K562 (cell line): ENCODE measurements around the gene MPZL1. TPM values are rescaled to one million over a fixed set of nuclear protein-coding genes. Genes with fewer than 3 reads are reported as not detected.

Experiments
- BACH1 ChIP-seq: fragments of 200-800 bp; sonication (Bioruptor generic); IDR thresholded peaks from 2 replicates; pipeline ENCODE4 v1.6.1; 2016; ENCODE audit warnings: missing genetic modification characterization, missing compliant biosample characterization
- GABPA ChIP-seq: fragments of 200-800 bp; sonication (Bioruptor generic); conservative IDR thresholded peaks from 2 replicates; pipeline ENCODE4 v1.6.1; 2016; ENCODE audit warnings: low read depth, missing genetic modification characterization, missing compliant biosample characterization
- GABPB2 ChIP-seq: fragments of 250-450 bp; sonication (Bioruptor Pico); conservative IDR thresholded peaks from 2 replicates; pipeline ENCODE4 v1.5.1; 2021; ENCODE audit warnings: mild to moderate bottlenecking
- GTF2E2 ChIP-seq: fragments of 200-800 bp; sonication (Bioruptor generic); IDR thresholded peaks from 2 replicates; pipeline ENCODE4 v1.6.1; 2016; ENCODE audit warnings: missing genetic modification characterization, missing compliant biosample characterization
- JUND ChIP-seq, 2 experiments: IDR thresholded peaks; 2 replicates in 1 of 2; 3 replicates in 1 of 2; pipeline ENCODE4 v1.6.1; 2011; ENCODE audit warnings: borderline replicate concordance in 2 of 2, low read depth in 2 of 2, low read length in 2 of 2, improper control_type of control experiment in 1 of 2, missing biosample characterization in 1 of 2, missing genetic modification characterization in 1 of 2, missing genetic modification reagents in 1 of 2
- MCM3 ChIP-seq: fragments of 450-650 bp; IDR thresholded peaks from 2 replicates; pipeline ENCODE4 v1.6.1; 2016
- MEF2D ChIP-seq: conservative IDR thresholded peaks from 2 replicates; pipeline ENCODE4 v1.6.1; 2016; ENCODE audit warnings: low read depth, missing genetic modification characterization, missing compliant biosample characterization
- MTF1 ChIP-seq: fragments of 250-450 bp; sonication (Bioruptor Pico); IDR thresholded peaks from 2 replicates; pipeline ENCODE4 v1.9.0; 2021; ENCODE audit warnings: moderate library complexity, mild to moderate bottlenecking, inconsistent platforms, borderline replicate concordance
- RBFOX2 ChIP-seq: fragments of 200-400 bp; formaldehyde crosslinking; IDR thresholded peaks from 2 replicates; pipeline ENCODE4 v1.6.1; 2017; ENCODE audit warnings: low read depth, mild to moderate bottlenecking, low read length, moderate library complexity
- SETDB1 ChIP-seq: IDR thresholded peaks from one replicate; pipeline ENCODE4 v1.6.1; 2012; ENCODE audit warnings: low read length, control low read depth, inconsistent platforms
- SMARCA5 ChIP-seq: fragments of 450-650 bp; IDR thresholded peaks from 2 replicates; pipeline ENCODE4 v1.6.1; 2016
- TAF15 ChIP-seq: fragments of 200-400 bp; formaldehyde crosslinking; IDR thresholded peaks from 2 replicates; pipeline ENCODE4 v1.6.1; 2017; ENCODE audit warnings: mild to moderate bottlenecking, low read depth, low read length, moderate library complexity
- TEAD2 ChIP-seq: fragments of 450-650 bp; IDR thresholded peaks from 2 replicates; pipeline ENCODE4 v1.6.1; 2016; ENCODE audit warnings: missing genetic modification characterization, control low read depth, missing compliant biosample characterization
- ZBTB17 ChIP-seq: fragments of 450-650 bp; formaldehyde crosslinking; IDR thresholded peaks from 2 replicates; pipeline ENCODE4 v1.4.0; 2020; ENCODE audit warnings: mild to moderate bottlenecking
- ZNF133 ChIP-seq: fragments of 250-450 bp; sonication (Bioruptor Pico); IDR thresholded peaks from 2 replicates; pipeline ENCODE4 v1.4.0; 2020; ENCODE audit warnings: mild to moderate bottlenecking
- ZNF232 ChIP-seq: sonication (generic); formaldehyde crosslinking; IDR thresholded peaks from 2 replicates; pipeline ENCODE4 v1.8.0; 2022; ENCODE audit warnings: mild to moderate bottlenecking, missing genetic modification reagents
- ZNF316 ChIP-seq: fragments of 450-650 bp; IDR thresholded peaks from 2 replicates; pipeline ENCODE4 v1.6.1; 2016
- ZNF436 ChIP-seq: fragments of 250-450, 450-650 bp; sonication (Bioruptor Pico); formaldehyde crosslinking; IDR thresholded peaks from 2 replicates; pipeline ENCODE4 v1.7.0; 2020; ENCODE audit warnings: mild to moderate bottlenecking
- ZZZ3 ChIP-seq: fragments of 450-650 bp; IDR thresholded peaks from 2 replicates; pipeline ENCODE4 v1.6.1; 2016; ENCODE audit warnings: antibody characterized with exemption, mild to moderate bottlenecking, moderate library complexity
- polyA plus RNA-seq, 8 experiments: library from polyadenylated mRNA; depleted of rRNA in 4 of 8; stranded (reverse) in 5 of 8; unstranded in 3 of 8; fragments of >200 nt; fragmentation: Nextera tagmentation in 2 of 8; fragmentation: Illumina TruSeq in 1 of 8; extraction: Ambion mirVana in 2 of 8; extraction: Trizol in 1 of 8; gene quantifications; 2 replicates each; pipeline versions ENCODE4 v1.2.1 to v1.2.3, GENCODE V29; 2011 to 2014; ENCODE audit warnings: inconsistent platforms in 1 of 8, missing spikeins in 1 of 8
- total RNA-seq, 7 experiments: library from RNA; depleted of rRNA in 6 of 7; stranded (reverse); fragments of >200 nt in 6 of 7; fragmentation: Illumina TruSeq in 2 of 7; extraction: Trizol in 2 of 7; gene quantifications; 2 replicates each; pipeline versions ENCODE4 v1.2.1 to v1.2.3, GENCODE V29; 2011 to 2021; ENCODE audit warnings: low replicate concordance in 1 of 7
- TF ChIP-seq, protein P1 (sequence below): fragments of 250-450 bp; sonication (Bioruptor Pico); IDR thresholded peaks from 2 replicates; pipeline ENCODE4 v1.4.0; 2020; ENCODE audit warnings: mild to moderate bottlenecking, moderate library complexity
- TF ChIP-seq, protein P2 (sequence below), 3 experiments: fragments of 200-800 bp in 1 of 3; sonication (Bioruptor generic) in 1 of 3; sonication (generic) in 1 of 3; formaldehyde crosslinking in 1 of 3; IDR thresholded peaks; 2 replicates each; pipeline versions ENCODE4 v1.6.1 to v1.8.0; 2016 to 2022; ENCODE audit warnings: mild to moderate bottlenecking in 2 of 3, missing compliant biosample characterization in 2 of 3, missing genetic modification characterization in 2 of 3, missing genetic modification reagents in 1 of 3
- TF ChIP-seq, protein P3 (sequence below): sonication (generic); formaldehyde crosslinking; IDR thresholded peaks from 2 replicates; pipeline ENCODE4 v1.8.1; 2022; ENCODE audit warnings: missing genetic modification reagents

The MPZL1 gene
- total and polyA plus RNA-seq, 9 of the 15 experiments (the other 6 are each of a cell fraction or from before 2014, with no cell fraction given) = 14.5 to 153 (median 66.5) TPM

DNA sequence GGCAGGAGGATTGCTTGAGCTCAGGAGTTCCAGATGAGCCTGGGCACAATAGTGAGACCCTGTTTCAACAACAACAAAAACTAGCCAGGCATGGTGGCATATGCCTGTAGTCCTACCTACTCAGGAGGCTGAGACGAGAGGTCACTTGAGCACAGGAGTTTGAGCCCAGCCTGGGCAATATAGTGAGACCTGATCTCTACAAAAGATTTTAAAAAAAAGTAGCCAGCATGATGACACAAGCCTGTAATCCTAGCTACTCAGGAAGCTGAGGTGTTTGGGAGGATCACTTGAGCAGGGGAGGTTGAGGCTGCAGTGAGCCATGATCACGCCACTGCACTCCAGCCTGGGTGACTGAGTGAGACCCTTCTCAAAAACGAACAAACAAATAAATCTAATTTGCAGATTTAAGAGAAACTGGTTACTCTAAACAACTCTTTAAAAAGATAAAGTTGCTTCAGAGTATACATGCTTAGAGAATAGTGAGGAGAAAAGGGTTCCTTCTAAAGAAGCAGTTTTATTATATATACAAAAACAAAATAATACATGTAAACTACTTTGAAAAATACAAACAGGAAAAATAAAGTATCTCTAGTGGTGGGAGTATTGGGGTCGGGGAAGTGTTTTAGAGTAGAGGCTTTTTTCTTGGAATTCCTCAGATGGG is 103.8 kb downstream of the MPZL1 start (continued):
- TF ChIP-seq, protein P1, sequence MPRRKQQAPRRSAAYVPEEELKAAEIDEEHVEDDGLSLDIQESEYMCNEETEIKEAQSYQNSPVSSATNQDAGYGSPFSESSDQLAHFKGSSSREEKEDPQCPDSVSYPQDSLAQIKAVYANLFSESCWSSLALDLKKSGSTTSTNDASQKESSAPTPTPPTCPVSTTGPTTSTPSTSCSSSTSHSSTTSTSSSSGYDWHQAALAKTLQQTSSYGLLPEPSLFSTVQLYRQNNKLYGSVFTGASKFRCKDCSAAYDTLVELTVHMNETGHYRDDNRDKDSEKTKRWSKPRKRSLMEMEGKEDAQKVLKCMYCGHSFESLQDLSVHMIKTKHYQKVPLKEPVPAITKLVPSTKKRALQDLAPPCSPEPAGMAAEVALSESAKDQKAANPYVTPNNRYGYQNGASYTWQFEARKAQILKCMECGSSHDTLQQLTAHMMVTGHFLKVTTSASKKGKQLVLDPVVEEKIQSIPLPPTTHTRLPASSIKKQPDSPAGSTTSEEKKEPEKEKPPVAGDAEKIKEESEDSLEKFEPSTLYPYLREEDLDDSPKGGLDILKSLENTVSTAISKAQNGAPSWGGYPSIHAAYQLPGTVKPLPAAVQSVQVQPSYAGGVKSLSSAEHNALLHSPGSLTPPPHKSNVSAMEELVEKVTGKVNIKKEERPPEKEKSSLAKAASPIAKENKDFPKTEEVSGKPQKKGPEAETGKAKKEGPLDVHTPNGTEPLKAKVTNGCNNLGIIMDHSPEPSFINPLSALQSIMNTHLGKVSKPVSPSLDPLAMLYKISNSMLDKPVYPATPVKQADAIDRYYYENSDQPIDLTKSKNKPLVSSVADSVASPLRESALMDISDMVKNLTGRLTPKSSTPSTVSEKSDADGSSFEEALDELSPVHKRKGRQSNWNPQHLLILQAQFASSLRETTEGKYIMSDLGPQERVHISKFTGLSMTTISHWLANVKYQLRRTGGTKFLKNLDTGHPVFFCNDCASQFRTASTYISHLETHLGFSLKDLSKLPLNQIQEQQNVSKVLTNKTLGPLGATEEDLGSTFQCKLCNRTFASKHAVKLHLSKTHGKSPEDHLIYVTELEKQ (CRISPR knock-in tag) = no peak
- TF ChIP-seq JUND (IDR thresholded peaks at IDR 0.05; ENCODE audit: borderline replicate concordance, low read depth, low read length) (peak; percentile 68), JUND (tag; IDR thresholded peaks at IDR 0.05; ENCODE audit: borderline replicate concordance, low read depth, low read length) (peak; percentile 43; the same call in 1 of the 3 replicates), TEAD2 (tag) (no peak), RBFOX2 (no peak), BACH1 (tag) (peak; percentile 79), MCM3 (no peak), GTF2E2 (tag) (no peak; the same call in 1 of the 2 replicates), TAF15 (no peak), SMARCA5 (peak; percentile 91; the same call in 1 of the 2 replicates), MTF1 (no peak), MEF2D (tag) (no peak), GABPA (no peak), ZZZ3 (no peak), ZNF133 (CRISPR knock-in tag) (no peak), GABPB2 (no peak), ZNF232 (CRISPR knock-in tag) (no peak), ZNF316 (no peak), SETDB1 (no peak), ZNF436 (no peak), ZBTB17 (no peak)
- TF ChIP-seq, protein P2, sequence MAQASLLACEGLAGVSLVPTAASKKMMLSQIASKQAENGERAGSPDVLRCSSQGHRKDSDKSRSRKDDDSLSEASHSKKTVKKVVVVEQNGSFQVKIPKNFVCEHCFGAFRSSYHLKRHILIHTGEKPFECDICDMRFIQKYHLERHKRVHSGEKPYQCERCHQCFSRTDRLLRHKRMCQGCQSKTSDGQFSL (CRISPR knock-in tag; IDR thresholded peaks at IDR 0.05) = no peak
- TF ChIP-seq, protein P2 (tag; IDR thresholded peaks at IDR 0.05) = no peak; a peak in 2 of 4 replicates
- TF ChIP-seq, protein P3, sequence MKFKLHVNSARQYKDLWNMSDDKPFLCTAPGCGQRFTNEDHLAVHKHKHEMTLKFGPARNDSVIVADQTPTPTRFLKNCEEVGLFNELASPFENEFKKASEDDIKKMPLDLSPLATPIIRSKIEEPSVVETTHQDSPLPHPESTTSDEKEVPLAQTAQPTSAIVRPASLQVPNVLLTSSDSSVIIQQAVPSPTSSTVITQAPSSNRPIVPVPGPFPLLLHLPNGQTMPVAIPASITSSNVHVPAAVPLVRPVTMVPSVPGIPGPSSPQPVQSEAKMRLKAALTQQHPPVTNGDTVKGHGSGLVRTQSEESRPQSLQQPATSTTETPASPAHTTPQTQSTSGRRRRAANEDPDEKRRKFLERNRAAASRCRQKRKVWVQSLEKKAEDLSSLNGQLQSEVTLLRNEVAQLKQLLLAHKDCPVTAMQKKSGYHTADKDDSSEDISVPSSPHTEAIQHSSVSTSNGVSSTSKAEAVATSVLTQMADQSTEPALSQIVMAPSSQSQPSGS (CRISPR knock-in tag) = no peak
